Keratinocyte (primary cell): ENCODE measurements around the gene JAG2.

Source experiments
- EZH2 ChIP-seq: IDR thresholded peaks from one replicate; pipeline ENCODE4 v1.6.1; 2012; ENCODE audit warnings: inconsistent platforms, mild to moderate bottlenecking, low read length, moderate library complexity
- TF ChIP-seq, protein P1 (sequence below), 3 experiments: IDR thresholded peaks in 1 of 3; conservative IDR thresholded peaks in 1 of 3; optimal IDR thresholded peaks in 1 of 3; 2 replicates in 2 of 3; 3 replicates in 1 of 3; pipeline versions ENCODE3 to v1.5.1; 2011; ENCODE audit warnings: low read length in 3 of 3, mild to moderate bottlenecking in 3 of 3, moderate library complexity in 2 of 3, control low read depth in 1 of 3, inconsistent platforms in 1 of 3; ENCODE audit not compliant: insufficient read depth in 2 of 3; ENCODE audit errors: extremely low read depth in 1 of 3

- TF ChIP-seq, protein P1, sequence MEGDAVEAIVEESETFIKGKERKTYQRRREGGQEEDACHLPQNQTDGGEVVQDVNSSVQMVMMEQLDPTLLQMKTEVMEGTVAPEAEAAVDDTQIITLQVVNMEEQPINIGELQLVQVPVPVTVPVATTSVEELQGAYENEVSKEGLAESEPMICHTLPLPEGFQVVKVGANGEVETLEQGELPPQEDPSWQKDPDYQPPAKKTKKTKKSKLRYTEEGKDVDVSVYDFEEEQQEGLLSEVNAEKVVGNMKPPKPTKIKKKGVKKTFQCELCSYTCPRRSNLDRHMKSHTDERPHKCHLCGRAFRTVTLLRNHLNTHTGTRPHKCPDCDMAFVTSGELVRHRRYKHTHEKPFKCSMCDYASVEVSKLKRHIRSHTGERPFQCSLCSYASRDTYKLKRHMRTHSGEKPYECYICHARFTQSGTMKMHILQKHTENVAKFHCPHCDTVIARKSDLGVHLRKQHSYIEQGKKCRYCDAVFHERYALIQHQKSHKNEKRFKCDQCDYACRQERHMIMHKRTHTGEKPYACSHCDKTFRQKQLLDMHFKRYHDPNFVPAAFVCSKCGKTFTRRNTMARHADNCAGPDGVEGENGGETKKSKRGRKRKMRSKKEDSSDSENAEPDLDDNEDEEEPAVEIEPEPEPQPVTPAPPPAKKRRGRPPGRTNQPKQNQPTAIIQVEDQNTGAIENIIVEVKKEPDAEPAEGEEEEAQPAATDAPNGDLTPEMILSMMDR (optimal IDR thresholded peaks at IDR 0.05 in 1 of 3, IDR thresholded peaks at IDR 0.05 in 1 of 3, conservative IDR thresholded peaks at IDR 0.05 in 1 of 3; ENCODE audit: extremely low read depth in 1 of 3, insufficient read depth in 2 of 3, low read length in 3 of 3), result no peak
- no peak for TF ChIP-seq EZH2
Measured at GRCh38 chr14:105149146-105149781, 19.3 kb downstream of the JAG2 start.
